Measurements from ENCODE around the gene CPEB4. TPM values are rescaled to one million over a fixed set of nuclear protein-coding genes. Genes with fewer than 3 reads are reported as not detected.

The CPEB4 gene
- total and polyA plus RNA-seq, 2 of the 8 experiments (the other 6 are each of a cell fraction or from before 2014, with no cell fraction given): 8.4 to 13.4 TPM

DNA sequence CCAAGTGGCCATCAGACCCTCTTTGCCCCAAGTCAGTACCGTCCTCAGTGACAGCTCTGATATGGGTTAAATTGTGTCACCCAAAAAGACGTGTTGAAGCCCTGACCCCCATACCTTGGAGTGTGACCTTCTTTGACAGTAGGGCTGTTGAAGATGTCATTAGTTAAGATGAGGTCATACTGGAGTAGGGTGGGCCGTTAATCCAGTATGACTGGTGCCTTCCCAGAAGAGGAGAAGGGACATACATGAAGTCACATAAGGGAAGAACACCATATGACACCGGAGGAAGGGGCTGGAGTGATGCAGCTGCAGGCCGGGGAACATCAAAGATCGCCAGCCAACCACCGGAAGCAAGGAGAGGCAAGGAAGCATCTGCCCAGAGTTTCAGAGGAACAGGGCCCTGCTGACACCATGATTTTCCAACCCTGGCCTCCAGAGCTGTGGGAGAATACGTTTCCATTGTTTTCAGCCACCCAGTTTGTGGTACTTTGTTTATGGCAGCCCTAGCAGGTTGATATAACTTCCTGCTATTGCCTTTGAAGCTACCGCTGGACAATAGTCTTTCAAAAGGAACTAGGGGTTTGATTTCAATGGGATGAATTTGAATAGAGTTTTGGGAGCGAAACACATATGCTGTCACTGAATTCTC lies 36.4 kb upstream of the CPEB4 start:
- CTCF ChIA-PET (ENCODE audit: partially characterized antibody): interaction anchor here (0.7 to 1.3 kb wide), 4 partner anchors 18 to 233 kb away, joined by 3 read pairs; no protein-coding TSS in a partner anchor
- WGBS, 2 experiments (ENCODE audit: extremely low coverage in 1 of 2, insufficient coverage in 1 of 2, insufficient read length in 1 of 2, insufficient replicate concordance in 2 of 2, low coverage in 1 of 2, low lambda C conversion rate in 2 of 2, missing lambda C conversion rate in 1 of 2): 90% methylated on average over 10 of the region's 10 CpGs; no CpG with 5 or more reads in 1 of the 2 experiments

More for the DNA sequence above, 36.4 kb upstream of the CPEB4 start:
- H2BK5ac ChIP-seq (ENCODE audit: low read depth, low read length): no peak overlapping the region
- H3K4me2 ChIP-seq (ENCODE audit: insufficient read depth in 1 of 2, low read depth in 2 of 2, low read length in 2 of 2): no peak overlapping the region
- DNase-seq (ENCODE audit: low read depth in 1 of 2, low spot score in 2 of 2) (no peak), FAIRE-seq (no peak)
- POLR2A ChIA-PET (ENCODE audit: partially characterized antibody): no interaction called here
- no peaks in the 10 kb centered on the region for H3K79me2 ChIP-seq (ENCODE audit: control insufficient read depth in 1 of 2, insufficient read depth in 2 of 2, low read length in 2 of 2)
- 0 out of 2 replicates have a peak overlapping the region, but pooled peaks have one; percentile 72 for H2BK15ac ChIP-seq (ENCODE audit: low read length)
- H2BK20ac ChIP-seq (ENCODE audit: low read length): no peak overlapping the region
- H3K79me1 ChIP-seq (ENCODE audit: low read depth, low read length): no peaks in the 10 kb centered on the region
- no peak overlapping the region for H3K18ac ChIP-seq (ENCODE audit: extremely low read depth, low read length)
- H3K27ac ChIP-seq (ENCODE audit: low read depth, low read length): no peak overlapping the region
- H3K23me2 ChIP-seq (ENCODE audit: low read depth, low read length): no peaks in the 10 kb centered on the region
- no peak overlapping the region for H3K56ac ChIP-seq (replicated peaks; ENCODE audit: insufficient read length, low read depth, low read length)
- TF ChIP-seq POLR2AphosphoS5 (IDR thresholded peaks at IDR 0.05; ENCODE audit: low read depth, low read length) (no peak), GTF2F1 (IDR thresholded peaks at IDR 0.05; ENCODE audit: borderline replicate concordance, low read depth, low read length) (no peak), EGR1 (IDR thresholded peaks at IDR 0.05; ENCODE audit: borderline replicate concordance, low read depth, low read length) (no peak), SP4 (IDR thresholded peaks at IDR 0.05; ENCODE audit: low read length) (no peak), JUND (IDR thresholded peaks at IDR 0.05; ENCODE audit: low read length) (no peak), TAF7 (optimal IDR thresholded peaks at IDR 0.05; ENCODE audit: borderline replicate concordance, low read depth, low read length) (no peak), POU5F1 (IDR thresholded peaks at IDR 0.05; ENCODE audit: low read depth, low read length) (no peak), SIX5 (IDR thresholded peaks at IDR 0.05; ENCODE audit: low read depth, low read length) (no peak), RXRA (IDR thresholded peaks at IDR 0.05; ENCODE audit: insufficient read depth, low read depth, low read length) (no peak), KDM4A (IDR thresholded peaks at IDR 0.05; ENCODE audit: low read depth, low read length, severe bottlenecking) (no peak)
- H3K27me3 ChIP-seq (replicated peaks in 1 of 4; ENCODE audit: control insufficient read depth in 3 of 4, extremely low read depth in 1 of 4, insufficient read depth in 3 of 4, low read length in 3 of 4): peaks cover 0 to 2% (median 0%) of the 10 kb centered on the region in 4 experiments; a peak in 1 of 7 replicates
- H3K9me3 ChIP-seq (ENCODE audit: insufficient read depth in 2 of 2, low read depth in 1 of 2, low read length in 1 of 2): peaks cover 2 to 5% of the 10 kb centered on the region in 2 experiments; a peak in 1 of 4 replicates
- H4K20me1 ChIP-seq (replicated peaks in 1 of 2; ENCODE audit: control insufficient read depth in 1 of 2, insufficient read depth in 2 of 2, low read length in 2 of 2): no peaks in the 10 kb centered on the region
- no peaks in the 10 kb centered on the region for H3K36me3 ChIP-seq (ENCODE audit: control insufficient read depth in 2 of 4, insufficient read depth in 4 of 4, low read length in 3 of 4)
- H3K14ac ChIP-seq (ENCODE audit: insufficient read length): no peak overlapping the region
- no peak overlapping the region for H3K9ac ChIP-seq (replicated peaks in 1 of 4; ENCODE audit: extremely low read depth in 1 of 4, low read depth in 3 of 4, low read length in 3 of 4)
- no peak overlapping the region for H3K4me3 ChIP-seq (ENCODE audit: extremely low read depth in 1 of 4, insufficient read depth in 2 of 4, low read depth in 3 of 4, low read length in 4 of 4)
- no peak overlapping the region for H3K23ac ChIP-seq (ENCODE audit: insufficient read length)
- H4K8ac ChIP-seq (ENCODE audit: extremely low read depth, insufficient read depth, low read length): no peak overlapping the region
- no peak overlapping the region for H3K4ac ChIP-seq (replicated peaks; ENCODE audit: insufficient read length, low read depth, low read length)
- H2AFZ ChIP-seq (ENCODE audit: low read length): no peak overlapping the region
- H3K4me1 ChIP-seq (replicated peaks in 1 of 4; ENCODE audit: control insufficient read depth in 3 of 4, insufficient read depth in 4 of 4, low read length in 3 of 4): no peaks in the 10 kb centered on the region
- H2BK12ac ChIP-seq (ENCODE audit: low read depth, low read length): no peak overlapping the region
- no peak overlapping the region for H4K91ac ChIP-seq (replicated peaks; ENCODE audit: insufficient read length, low read length)
- H2BK120ac ChIP-seq (replicated peaks; ENCODE audit: low read depth, low read length): no peak overlapping the region
- H4K5ac ChIP-seq (ENCODE audit: insufficient read length, low read depth, low read length): no peak overlapping the region
- no peak overlapping the region for H2AK5ac ChIP-seq (ENCODE audit: low read depth, low read length)

Data from H1 (cell line).